Body of pancreas (tissue), 4 donors: ENCODE data around the gene EYS.

ENCODE experiments used
- POLR2A ChIP-seq, 3 donors: fragments of 450-650 bp; IDR thresholded peaks; one replicate each; pipeline ENCODE4 v1.6.1; 2016; ENCODE audit warnings: antibody characterized with exemption in 3 of 3, mild to moderate bottlenecking in 2 of 3
- TF ChIP-seq, protein P1 (sequence below), 7 experiments: fragments of 450-650 bp in 4 of 7; fragments of 200-600 bp in 3 of 7; sonication (generic) in 3 of 7; IDR thresholded peaks; one replicate each; pipeline ENCODE4 v1.5.1; 2016 to 2019; ENCODE audit warnings: antibody characterized with exemption in 7 of 7

DNA sequence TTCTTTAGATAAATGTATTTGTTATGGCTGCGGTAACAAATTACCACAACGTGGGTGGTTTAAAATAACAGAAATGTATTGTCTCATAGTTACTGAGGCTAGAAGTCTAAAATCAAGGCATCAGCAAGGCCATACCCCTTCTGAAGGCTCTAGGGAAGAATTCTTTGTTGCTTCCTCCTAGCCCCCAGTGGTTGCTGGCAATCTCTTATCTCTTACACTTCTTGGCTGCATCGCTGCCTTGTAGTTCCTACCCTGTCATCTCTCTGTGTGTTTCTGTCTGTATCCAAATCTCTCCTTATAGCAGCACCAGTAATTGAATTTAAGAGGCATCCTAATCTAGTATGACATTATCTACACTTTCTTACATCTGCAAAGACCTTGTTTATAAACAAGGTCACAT, 1536.7 kb downstream of the EYS start:
- TF ChIP-seq, protein P1, sequence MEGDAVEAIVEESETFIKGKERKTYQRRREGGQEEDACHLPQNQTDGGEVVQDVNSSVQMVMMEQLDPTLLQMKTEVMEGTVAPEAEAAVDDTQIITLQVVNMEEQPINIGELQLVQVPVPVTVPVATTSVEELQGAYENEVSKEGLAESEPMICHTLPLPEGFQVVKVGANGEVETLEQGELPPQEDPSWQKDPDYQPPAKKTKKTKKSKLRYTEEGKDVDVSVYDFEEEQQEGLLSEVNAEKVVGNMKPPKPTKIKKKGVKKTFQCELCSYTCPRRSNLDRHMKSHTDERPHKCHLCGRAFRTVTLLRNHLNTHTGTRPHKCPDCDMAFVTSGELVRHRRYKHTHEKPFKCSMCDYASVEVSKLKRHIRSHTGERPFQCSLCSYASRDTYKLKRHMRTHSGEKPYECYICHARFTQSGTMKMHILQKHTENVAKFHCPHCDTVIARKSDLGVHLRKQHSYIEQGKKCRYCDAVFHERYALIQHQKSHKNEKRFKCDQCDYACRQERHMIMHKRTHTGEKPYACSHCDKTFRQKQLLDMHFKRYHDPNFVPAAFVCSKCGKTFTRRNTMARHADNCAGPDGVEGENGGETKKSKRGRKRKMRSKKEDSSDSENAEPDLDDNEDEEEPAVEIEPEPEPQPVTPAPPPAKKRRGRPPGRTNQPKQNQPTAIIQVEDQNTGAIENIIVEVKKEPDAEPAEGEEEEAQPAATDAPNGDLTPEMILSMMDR (IDR thresholded peaks at IDR 0.05), result no peak
- TF ChIP-seq POLR2A (IDR thresholded peaks at IDR 0.05), result no peak
